GM18951 (cell line): Measurements from ENCODE around the gene ADAMTS7.
"Not testable (repeated sequence)": the region's sequence is repeated elsewhere in the genome, so short reads cannot be mapped to it uniquely, and the experiment has no call there.

ENCODE experiments used
- POLR2A ChIP-seq: IDR thresholded peaks from 4 replicates; pipeline ENCODE4 v1.6.1; 2011; ENCODE audit warnings: mild to moderate bottlenecking; ENCODE audit not compliant: insufficient read length, insufficient read depth; ENCODE audit errors: extremely low read depth
- in situ Hi-C: fragments of 300-500 bp; cut with MboI; formaldehyde crosslinking; loops from one replicate; pipeline ENCODE4 v1.12.0; 2022; ENCODE audit warnings: low sequenced_read_pairs, mixed read lengths, inconsistent platforms; ENCODE audit not compliant: unreplicated experiment

The ADAMTS7 gene

GRCh38 chr15:78808550-78808949 is 2.7 kb downstream of the ADAMTS7 start:
- TF ChIP-seq POLR2A: no peak
- in situ Hi-C loops: no loop called here

GRCh38 chr15:78807359-78807758 is 3.9 kb downstream of the ADAMTS7 start:
- no peak for TF ChIP-seq POLR2A
- in situ Hi-C loops: no loop called here

- no peak for TF ChIP-seq POLR2A
- in situ Hi-C loops: no loop called here
These were observed 6.9 kb downstream of the ADAMTS7 start for GRCh38 chr15:78804391-78804792.

- in situ Hi-C loops: no loop called here
These were observed 10.5 kb downstream of the ADAMTS7 start for GRCh38 chr15:78800806-78801205.

GRCh38 chr15:78800189-78800588 is 11.1 kb downstream of the ADAMTS7 start:
- no peak for TF ChIP-seq POLR2A
- in situ Hi-C loops: no loop called here

More at GRCh38 chr15:78800806-78801205, 10.5 kb downstream of the ADAMTS7 start:
- TF ChIP-seq POLR2A: no peak

GRCh38 chr15:78799102-78799501 is 12.2 kb downstream of the ADAMTS7 start:
- in situ Hi-C loops: not testable (repeated sequence)

GRCh38 chr15:78798355-78798754 is 12.9 kb downstream of the ADAMTS7 start:
- in situ Hi-C loops: not testable (repeated sequence)

GRCh38 chr15:78797951-78798350 is 13.3 kb downstream of the ADAMTS7 start:
- TF ChIP-seq POLR2A: no peak
- in situ Hi-C loops: no loop called here

- in situ Hi-C loops: no loop called here
These were observed 14.8 kb downstream of the ADAMTS7 start for GRCh38 chr15:78796510-78796909.

GRCh38 chr15:78795043-78795442 is 16.2 kb downstream of the ADAMTS7 start:
- no peak for TF ChIP-seq POLR2A

More at GRCh38 chr15:78796510-78796909, 14.8 kb downstream of the ADAMTS7 start:
- TF ChIP-seq POLR2A: no peak

GRCh38 chr15:78794446-78794845 is 16.8 kb downstream of the ADAMTS7 start:
- in situ Hi-C loops: not testable (repeated sequence)

More at GRCh38 chr15:78795043-78795442, 16.2 kb downstream of the ADAMTS7 start:
- in situ Hi-C loops: no loop called here

- no peak for TF ChIP-seq POLR2A
- in situ Hi-C loops: no loop called here
These were observed 19.9 kb downstream of the ADAMTS7 start for GRCh38 chr15:78791357-78791756.

- in situ Hi-C loops: no loop called here
- TF ChIP-seq POLR2A: no peak
These were observed 21.2 kb downstream of the ADAMTS7 start for GRCh38 chr15:78790027-78790426.

- TF ChIP-seq POLR2A: no peak
These were observed 21.6 kb downstream of the ADAMTS7 start for GRCh38 chr15:78789615-78790014.

GRCh38 chr15:78788016-78788660 is 23.1 kb downstream of the ADAMTS7 start:
- no peak for TF ChIP-seq POLR2A
- in situ Hi-C loops: no loop called here

More at GRCh38 chr15:78789615-78790014, 21.6 kb downstream of the ADAMTS7 start:
- in situ Hi-C loops: no loop called here

GRCh38 chr15:78782402-78782801 is 28.9 kb downstream of the ADAMTS7 start:
- in situ Hi-C loops: not testable (repeated sequence)

- in situ Hi-C loops: not testable (repeated sequence)
These were observed 29.9 kb downstream of the ADAMTS7 start for GRCh38 chr15:78781381-78781780.

- in situ Hi-C loops: loop anchor here (5.0 kb wide), 1 partner anchor 803 kb away; no protein-coding TSS in a partner anchor
These were observed 31.3 kb downstream of the ADAMTS7 start for GRCh38 chr15:78779975-78780374.

- in situ Hi-C loops: loop anchor here (5.0 kb wide), 1 partner anchor 802 kb away; no protein-coding TSS in a partner anchor
These were observed 32.0 kb downstream of the ADAMTS7 start for GRCh38 chr15:78779176-78779785.
